Activated CD4-positive, CD25-positive, alpha-beta regulatory T cell treated with anti-CD3 and anti-CD28 coated beads, Interleukin-2, amount 50 U/mL, for 72 hours (primary cell): ENCODE measurements around the gene ERICH3.

Source experiments
- DNase-seq: peaks from one replicate; pipeline ENCODE4 v3.0.0; 2021

The ERICH3 gene, protein sequence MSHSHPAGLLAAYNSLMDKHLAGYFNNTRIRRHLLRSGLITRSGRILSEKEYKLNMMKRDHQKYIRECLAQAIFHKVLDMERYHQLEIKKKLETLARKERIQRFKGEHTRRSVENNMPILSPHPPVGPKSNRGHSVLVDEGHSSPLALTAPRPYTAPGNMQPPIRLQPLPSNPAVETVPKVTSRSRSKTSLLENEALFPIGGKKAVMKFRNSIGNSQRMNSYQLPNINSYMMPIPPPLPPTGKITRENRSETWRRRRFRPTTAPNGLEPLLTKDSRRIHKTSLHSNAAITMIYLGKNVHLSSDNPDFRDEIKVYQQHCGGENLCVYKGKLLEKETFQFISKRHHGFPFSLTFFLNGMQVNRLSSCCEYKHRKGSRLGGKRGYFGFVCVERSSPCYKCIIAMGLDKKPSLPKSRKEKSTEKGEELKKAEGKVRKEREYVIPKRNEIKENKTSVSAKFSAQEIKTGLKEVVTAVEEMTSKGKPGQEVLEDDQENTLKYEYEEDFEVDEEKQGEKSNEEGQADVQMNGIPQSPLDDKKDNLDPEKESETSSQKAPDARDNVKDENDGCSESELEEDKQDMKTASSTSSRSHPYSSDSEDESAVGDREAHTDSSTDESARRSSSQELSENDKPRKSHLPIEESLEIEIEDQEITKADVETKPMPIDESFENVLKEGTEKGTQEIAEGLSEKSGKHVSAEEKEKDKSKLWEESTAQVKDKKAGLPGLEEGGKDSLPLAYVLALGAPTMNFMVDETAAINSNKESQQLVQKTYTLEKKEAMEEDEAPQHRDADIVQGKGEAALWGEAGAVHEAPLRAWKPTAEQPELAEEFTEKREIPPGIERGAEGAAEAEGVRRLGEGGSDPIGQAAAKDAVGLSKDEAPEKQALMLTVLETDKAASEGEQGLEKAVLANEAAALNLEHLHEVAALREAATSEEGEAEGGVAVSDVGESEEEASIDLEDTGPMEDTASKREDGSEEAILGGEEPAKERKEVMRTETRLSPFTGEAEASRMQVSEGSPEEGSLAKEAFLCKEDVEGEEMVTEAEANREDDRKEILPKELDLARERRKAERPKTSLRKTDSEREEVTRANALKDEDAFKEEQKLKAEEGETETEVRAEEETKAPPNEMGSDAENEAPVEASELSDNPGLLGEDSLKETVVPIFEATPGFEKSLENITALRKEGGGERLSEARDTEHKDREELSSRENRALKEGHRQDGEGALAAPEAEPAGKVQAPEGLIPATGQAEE (N-terminal part only)

DNA sequence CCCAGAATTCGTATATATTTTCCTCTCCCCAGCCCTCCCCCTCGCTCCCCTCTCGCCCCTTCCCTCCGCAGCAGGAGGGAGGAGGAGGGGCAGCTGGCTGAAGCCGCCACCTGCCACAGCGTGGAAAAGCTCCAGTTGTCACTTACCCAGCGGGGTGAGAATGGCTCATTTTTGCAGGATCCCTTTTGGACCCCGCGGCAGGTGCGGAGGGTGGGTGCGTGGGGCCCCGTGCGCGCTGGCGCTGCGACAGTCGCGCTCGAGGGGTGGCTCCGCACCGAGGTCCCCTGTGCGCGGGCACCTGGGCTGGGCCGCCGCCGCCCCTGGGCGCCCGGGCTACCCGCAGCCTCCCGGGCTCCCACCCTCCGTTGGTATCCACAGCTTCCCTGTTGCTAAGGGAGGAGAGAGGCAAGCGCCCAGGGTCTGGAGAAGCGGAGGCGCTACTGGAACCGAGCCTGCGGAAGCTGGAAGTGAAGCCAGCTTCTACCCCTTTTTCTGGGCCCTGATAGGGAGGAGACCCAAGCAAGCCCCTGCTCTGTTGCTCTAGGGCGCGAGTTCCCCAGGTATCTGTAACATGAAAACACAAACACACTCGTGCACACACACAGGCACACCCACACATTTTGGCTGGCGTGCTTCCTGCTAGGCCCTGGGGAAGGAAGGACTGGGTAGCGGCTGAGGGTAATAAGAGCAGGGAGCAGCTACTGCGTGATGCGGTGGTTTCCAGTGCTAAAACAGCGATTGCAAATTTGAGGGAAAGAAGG is at the start of gene ERICH3:
Gene ERICH3, minus strand, starts transcription at position 442 of the 761 bp plus-strand sequence. Its CDS starts 273 bp downstream, at position 169.
- no peak for DNase-seq

DNA sequence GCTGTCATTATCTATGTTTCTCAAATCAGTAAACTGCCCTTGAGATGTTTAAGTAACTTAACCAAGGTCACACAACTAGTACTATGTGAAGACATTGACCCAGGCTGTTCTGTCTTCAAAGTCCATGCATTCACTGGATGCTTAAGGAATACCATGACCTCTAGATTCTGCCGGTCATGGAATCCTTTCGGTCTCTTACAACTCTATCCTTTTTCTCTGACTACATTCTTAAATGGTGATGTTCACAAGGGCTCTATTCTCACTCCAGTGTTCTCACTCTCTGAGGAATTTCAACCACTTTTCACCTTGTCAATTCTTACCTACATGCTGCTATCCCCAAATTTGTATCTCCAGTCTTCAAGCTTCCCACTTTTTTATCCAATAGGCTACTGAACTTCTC is 44.0 kb upstream of the ERICH3 start:
- no peak for DNase-seq

DNA sequence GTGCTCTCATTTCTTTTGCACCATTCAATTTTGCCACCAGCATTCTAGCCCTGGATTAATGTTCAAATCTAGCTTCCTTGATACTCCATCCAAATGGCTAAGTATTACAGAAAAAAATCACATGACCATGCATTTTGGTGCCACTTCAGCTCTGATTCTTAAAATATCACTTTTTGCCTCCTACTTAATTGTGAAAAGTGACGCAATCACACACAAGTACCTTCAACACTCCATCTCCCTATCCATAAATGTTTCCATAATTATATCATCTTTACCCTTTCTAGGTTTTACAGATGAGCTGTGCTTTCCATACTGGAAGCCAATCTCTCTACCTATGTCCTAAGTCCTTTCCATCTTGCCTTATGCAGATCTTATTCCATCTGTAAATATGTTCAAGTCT is 43.2 kb upstream of the ERICH3 start:
- DNase-seq: no peak

DNA sequence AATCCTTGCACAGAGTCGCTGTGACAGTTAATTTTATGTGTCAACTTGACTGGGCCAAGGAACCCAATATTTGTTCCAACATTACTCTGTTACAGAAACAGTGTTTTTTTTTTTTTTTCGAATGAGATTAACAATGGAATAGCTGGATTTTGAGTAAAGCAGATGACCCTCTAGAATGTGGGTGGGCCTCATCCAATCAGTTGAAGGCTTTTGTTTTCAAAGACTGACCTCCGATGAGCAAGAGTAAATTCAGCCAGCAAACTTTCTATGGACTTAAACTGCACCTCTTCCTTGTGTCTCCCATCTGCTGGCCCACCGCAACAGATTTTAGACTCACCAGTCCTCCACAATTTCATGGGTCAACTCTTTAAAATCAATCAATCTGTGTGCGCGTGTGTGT is 42.2 kb upstream of the ERICH3 start:
- DNase-seq: no peak

DNA sequence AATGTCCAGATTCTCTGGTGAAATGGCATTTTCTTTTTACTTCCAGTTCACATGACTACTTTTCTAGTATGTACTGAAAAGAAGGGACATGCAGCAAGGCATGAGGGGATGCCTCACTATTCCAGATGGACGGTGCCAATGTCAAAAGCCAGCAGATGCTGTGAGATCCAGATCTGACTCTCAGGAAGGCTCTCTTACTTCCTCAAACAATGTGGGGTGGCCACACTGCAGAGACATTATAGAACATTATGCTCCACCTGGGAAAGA is 41.6 kb upstream of the ERICH3 start:
- DNase-seq: no peak

DNA sequence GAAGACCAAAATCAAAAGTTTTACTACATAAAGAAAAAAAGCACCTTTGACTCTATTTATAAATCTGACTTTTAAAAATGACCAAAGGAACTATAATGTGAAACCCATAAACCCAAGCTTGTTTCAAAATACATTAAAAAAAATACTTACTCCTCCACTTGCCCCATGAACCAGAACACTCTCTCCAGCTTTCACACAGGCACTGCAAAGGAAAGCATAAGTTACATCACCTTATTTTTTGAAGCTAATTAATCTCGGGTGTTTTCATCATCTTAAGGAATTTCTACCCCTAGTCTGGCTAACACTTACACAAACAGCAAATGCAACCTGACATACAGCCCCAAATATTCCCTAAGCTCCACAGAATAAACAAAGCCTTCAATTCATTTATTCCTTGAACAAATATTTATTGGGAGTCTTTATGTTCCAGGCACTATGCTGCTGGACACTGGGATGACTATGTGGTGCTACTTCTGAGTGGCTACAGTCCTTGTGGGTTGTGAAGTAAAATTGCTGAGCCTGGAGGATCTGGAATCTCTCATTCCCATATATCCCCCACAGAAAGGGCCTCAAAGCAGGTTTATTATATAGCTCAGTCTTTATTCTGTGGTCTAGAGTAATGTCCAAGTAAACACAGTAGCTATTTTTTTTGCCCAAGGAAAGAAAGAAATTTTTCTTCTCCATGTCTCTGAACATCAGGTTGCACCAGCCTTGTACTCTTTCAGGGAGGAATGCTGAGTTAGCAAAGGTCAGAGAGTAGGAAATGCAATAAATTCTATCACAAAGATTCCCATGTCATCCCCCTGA is 41.0 kb upstream of the ERICH3 start:
- DNase-seq: no peak

DNA sequence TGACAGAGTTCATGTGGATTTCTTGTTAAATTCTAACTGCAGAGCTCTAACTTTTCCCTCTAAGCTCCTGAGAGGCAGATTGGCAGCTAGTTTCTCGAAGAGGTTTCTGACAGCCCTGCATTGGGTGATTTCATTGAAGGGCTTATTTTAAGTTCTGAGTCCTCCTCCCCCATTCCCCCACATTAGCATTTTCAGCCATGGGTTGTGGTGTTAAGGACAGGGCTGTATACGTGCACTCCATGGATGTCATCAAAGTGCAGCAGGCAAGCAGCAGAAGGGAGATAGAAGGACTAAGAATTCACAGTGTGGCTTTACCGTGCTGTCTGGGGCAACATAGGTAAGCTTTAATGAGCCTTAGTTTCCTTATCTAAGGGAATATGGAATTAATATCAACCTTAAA is 40.3 kb upstream of the ERICH3 start:
- DNase-seq: no peak

DNA sequence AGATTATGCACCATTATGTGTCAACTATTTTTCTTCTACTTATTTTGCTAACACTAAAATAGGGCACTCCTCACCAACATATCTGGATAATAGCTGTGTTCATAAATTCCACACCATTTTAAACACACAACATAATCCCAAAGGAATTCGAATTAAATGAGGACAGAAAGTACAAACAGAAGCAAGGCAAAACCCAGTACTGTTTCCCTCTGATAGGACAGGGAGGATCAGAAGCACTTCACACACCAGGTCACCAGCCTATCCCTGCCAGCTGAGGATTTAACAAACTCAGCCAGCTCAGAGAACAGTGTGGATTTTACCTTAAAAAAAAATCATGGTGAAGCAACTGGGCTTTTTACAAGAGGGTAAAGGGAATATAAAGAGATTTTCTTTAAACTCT is 39.3 kb upstream of the ERICH3 start:
- DNase-seq: no peak

DNA sequence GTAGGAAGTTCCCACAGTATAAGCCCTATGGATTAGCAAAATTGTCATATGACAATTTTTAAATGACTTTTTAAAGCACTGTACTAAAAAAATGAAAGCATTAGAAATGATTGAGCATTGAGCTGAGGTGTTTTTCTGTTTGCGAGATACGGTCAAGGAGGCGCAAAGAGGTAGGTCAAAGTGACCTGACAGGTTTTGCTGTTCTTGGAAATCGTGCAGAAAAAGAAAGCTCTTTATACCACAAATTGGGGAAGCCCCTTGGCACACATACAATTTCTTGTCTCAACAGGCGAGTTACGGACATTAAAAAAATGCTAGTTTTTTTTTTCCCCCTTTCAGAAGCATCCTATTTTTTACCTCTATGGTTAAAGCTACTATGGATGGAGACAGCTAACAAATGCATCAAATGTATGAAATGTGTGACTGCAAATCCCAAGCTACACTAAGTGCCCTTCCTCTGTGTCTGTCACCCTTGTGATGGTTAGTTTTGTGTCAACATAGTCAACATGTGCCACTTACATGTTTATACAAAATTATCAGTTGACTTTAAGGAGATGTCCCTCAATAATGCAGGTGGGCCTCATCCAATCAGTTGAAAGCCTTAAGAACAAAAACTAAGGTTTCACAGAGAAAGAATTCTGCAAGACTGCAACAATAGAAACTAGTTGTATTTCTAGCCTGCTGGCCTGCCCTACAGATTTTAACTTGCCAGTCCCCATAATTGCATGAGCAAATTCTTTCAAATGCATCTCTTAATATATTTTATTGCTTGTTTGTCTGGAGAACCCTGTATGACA is 30.0 kb upstream of the ERICH3 start:
- no peak for DNase-seq

DNA sequence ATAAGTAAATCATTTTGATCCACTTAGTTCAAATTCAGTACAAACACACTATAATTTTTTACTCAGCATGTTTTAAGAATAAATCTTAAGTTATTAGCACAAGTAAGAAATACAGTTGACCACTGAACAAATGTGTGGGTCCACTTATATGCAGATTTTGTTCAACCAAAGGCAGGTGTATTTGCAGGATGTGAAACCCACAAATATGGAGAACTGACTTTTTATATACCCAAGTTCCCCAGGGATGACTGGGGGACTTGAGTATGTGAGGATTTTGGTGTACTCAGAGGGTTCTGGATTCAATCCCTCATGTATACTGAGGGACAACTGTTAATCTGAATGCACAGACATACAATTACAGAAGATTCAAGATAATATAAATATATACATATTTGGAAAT is 25.7 kb upstream of the ERICH3 start:
- DNase-seq: no peak

DNA sequence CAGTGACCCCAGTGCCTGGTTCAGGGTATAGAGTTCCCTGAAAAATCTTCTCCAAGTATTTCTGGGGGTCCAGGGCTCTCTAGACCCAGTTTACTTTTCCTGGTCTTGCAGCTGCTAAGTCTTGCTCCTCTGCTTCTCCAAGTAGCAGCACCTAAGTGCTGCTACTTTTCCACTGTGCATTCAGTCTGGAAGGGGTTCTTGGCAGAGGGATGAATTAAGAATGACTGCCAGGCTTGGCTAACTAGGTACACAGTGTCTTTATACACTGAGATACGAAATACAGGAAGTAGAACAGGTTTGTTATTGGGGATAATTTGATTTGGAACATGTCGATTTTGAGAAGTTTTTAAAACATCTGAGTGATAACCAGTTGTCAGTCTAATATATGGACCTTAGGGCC is 24.2 kb upstream of the ERICH3 start:
- no peak for DNase-seq

DNA sequence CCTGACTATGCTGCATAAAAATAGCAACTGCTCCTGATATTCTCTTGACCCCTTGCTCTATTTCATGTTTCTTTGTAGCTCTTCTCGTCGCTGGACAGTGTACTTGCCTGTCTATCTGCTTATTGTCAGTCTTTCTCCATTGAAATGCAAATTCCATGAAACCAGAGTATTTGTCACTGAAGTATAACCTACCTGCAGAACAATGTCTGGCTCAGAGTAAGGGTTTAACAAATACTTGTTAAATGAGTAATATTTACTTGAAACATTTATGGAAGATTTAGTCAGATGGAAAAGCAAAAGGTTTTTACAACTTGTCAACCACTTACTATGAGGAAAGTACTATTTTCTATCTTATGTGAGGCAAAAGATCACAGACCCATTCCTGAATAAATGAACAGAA is 19.9 kb upstream of the ERICH3 start:
- DNase-seq: no peak

DNA sequence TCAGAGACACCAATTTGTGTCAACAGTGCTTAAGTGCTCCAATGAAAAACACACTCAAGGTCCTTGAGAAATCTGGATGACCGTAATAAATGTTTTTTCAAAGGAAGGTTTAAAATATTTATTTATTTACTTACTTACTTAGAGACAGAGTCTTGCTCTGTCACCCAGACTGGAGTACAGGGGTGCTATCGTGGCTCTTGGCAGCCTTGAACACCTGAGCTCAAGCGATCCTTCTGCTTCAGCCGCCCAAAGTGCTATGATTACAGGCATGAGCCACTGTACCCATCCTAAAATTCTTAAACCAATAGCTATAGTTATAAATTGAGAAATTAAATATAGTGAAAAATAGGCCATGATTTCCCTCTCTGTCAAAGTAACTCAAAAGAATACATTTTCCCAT is 17.3 kb upstream of the ERICH3 start:
- DNase-seq: no peak

DNA sequence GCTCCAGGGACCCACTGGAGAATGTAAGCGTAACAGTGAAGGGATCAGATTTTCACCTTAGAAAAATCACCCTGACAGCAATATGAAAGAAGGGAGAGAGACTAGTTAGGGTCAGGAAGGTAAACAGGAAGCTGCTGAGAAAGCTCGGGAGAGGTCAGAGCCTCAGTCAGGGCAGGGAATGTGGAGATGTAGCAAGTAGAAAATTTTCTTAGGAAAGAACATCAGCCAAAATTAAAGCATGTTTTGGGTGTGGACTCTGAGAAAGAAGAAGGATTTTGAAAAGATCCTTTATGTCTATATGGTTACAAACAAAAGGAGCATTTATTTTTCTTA is 16.7 kb upstream of the ERICH3 start:
- DNase-seq: no peak

DNA sequence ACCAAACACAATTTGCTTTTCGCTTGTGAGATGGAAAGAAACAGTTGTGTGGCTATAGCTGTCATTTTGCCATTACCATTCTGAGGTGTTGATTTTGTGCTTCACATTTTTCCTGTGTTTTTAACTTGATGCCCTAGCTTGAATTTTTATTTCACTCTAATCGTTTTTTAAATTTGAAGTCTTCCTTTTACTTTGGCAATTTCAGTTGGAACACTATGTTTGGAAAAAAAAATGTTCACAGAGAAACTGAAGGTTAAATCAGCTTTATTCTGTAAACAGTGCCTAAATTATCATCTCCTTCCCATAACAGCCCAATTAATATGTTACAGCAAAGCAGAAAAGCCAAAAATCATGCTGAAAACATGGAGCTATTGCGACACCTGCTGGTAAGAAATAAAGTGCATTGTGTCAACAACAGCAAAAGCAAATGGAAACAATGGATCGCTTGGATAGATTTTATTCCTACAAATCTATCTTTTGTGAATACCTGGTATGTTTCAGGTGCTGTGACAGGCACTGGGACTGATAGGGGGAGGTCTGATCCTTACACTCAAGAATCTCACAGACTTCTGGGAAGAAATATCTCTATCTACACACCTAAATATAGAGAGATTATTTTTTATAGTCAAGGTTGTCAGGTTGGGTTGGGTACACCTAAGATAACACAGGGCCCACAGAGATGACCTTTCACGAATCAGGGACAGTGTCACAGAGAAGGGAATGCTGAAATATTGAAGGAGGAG is 16.2 kb upstream of the ERICH3 start:
- no peak for DNase-seq

DNA sequence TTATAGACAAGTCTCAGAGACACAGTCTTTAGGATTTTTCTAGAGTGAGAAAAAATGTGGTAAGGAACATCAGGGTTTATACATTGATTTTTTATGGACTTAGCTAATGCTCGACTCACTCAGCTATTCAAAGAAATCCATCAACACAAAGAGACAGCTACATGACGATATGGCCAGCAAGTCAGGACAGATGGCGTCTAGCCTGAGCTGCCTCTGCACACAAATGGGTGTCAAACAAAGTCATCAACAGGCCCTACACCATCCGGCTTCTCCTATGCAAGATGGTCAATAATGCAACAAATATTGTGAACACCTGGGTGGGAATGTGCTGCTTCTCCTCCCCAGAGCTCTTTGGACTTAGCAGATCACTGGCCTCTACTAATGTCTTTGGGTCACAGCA is 13.3 kb upstream of the ERICH3 start:
- DNase-seq: no peak

DNA sequence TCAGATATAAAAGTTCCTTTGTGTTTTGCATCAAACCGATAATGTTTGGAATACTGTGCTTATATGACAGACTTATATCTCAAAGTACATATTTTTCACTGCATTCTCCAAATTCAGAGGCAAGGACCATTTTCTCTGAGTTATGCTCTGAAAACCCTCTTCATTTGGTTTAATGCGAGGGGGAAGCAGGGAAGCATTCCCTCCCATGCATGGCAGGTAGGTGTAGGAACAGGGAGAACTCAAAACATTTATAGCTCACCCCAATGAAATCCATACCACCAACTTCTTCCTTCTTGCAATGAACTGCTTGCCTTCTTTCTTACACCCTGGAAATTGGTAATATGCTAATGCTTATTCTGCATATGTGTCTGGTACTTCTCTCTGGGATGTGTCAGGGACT is 10.7 kb upstream of the ERICH3 start:
- DNase-seq: no peak

DNA sequence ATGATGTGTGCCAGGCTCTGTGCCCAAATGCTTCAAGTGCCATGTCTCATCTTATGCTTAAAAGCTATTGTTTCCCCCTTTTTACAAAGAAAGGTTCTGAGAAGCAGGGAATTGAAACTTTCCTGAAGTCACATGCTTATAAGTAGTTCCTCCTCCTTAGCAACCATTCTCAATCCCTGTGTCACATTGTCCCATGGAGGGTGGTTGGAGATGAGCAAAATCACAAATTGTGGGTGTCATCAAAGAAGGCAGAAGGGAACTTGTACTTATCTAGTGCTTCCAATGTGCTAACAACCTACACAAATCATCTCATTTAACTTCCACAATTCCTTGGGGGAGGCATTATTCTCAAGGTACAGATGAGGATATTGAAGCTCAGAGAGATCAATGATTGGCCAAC is 10.1 kb upstream of the ERICH3 start:
- no peak for DNase-seq

DNA sequence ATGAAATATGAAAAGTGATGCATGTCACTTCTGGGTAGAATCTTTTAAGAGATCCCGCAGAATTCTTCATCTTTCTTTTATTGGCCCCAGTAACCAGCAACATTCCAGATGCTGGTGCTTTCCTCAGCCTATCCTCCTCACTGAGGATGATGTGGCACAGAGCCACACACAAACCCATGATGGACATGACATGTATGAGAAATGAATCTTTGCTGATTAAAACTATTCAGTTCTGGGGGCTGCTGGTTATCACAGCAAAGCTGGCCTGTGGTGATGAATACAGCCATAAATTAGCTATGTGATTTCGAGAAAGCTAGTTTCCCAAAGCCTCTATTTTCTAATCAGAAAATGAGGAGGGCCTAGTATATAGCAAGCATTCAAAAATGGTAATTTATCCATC is 8.3 kb upstream of the ERICH3 start:
- DNase-seq: no peak

DNA sequence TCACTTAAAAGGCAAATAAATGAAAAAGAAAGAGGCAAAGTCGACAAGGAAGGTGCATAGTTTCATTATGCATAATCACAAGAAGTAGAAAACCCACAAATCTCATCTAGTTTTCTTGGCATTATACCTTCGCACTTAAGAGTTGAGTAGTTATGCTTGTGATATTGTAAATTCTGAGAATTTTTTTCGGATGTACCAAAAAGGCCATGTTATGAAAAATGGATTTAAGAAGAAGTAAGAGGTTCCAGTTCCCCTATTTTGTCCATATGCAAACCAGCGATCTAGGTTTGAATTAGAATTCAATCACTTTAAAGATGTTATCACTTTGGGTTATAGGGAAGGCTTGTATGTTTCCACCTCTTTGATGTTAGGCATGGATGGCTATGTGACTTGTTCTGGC is 7.9 kb upstream of the ERICH3 start:
- no peak for DNase-seq

DNA sequence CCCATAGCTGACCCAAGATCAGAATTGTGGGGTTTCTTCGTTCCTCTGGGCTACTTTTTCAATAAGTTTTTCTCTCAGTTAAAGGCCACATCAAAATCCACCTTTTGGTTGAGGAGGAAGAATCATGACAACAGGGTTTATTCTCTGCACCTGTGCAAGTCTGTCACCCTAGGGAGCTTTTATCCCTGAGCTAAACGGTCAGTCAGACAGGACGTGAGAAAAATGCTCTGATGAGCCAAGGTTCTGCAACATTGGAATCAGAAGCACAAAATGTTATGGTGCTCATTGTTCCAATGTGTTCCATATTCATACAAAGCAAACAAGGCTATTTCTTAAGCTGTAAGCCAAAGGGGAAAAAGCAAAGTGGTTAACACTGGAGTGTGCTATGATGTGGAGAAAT is 7.4 kb upstream of the ERICH3 start:
- DNase-seq: no peak
